Pancreas (tissue), 10 donors: ENCODE results near the gene PCDH15. TPM values are rescaled to one million over a fixed set of nuclear protein-coding genes. Genes with fewer than 3 reads are reported as not detected.

Experiments
- ATAC-seq, 4 donors: fragments of 200-7000 bp; cut with Tn5 transposase; one replicate each; pipeline versions ENCODE4 v1.8.0 to v1.9.1; 2020; ENCODE audit warnings: mild to moderate bottlenecking in 4 of 4, moderate library complexity in 4 of 4
- DNase-seq, 6 donors: peaks; one replicate each; pipeline ENCODE4 v3.0.0-alpha.2; 2020
- FAIRE-seq: peaks from 2 replicates; lab custom pipeline; 2012; peaks lifted over from hg19 to GRCh38; lab: Jason Lieb, UNC
- H3K27ac ChIP-seq, 4 donors: fragments of 200-600 bp; sonication (generic); 1 replicate in 3 of 4; 2 replicates in 1 of 4; pipeline versions ENCODE4 v1.5.0 to v1.8.0; 2020
- H3K27me3 ChIP-seq, 4 donors: fragments of 200-600 bp; one replicate each; pipeline ENCODE4 v1.8.0; 2021
- H3K36me3 ChIP-seq, 3 donors: fragments of 200-600 bp; sonication (generic) in 1 of 3; one replicate each; pipeline versions ENCODE4 v1.5.0 to v1.8.0; 2020 to 2021
- H3K4me1 ChIP-seq, 3 donors: fragments of 200-600 bp; one replicate each; pipeline ENCODE4 v1.8.0; 2021
- H3K4me3 ChIP-seq, 4 donors: fragments of 200-600 bp; sonication (generic) in 2 of 4; one replicate each; pipeline versions ENCODE4 v1.5.0 to v1.8.0; 2020 to 2021
- H3K9me3 ChIP-seq, 4 donors: fragments of 200-600 bp; one replicate each; pipeline ENCODE4 v1.8.0; 2021
- CTCF ChIP-seq, 4 donors: fragments of 200-600 bp; sonication (generic) in 3 of 4; IDR thresholded peaks; one replicate each; pipeline versions ENCODE4 v1.5.0 to v1.8.0; 2021; ENCODE audit warnings: antibody characterized with exemption in 4 of 4
- WGBS, 2 donors: extraction: QIAGEN DNeasy Blood & Tissue Kit; methylation state at CpG; one replicate each; pipeline ENCODE4 v1.1.7; 2013; 5-methylcytosine and 5-hydroxymethylcytosine counted together
- intact Hi-C, 3 donors: fragments of 100-400 bp; cut with DNase I; formaldehyde crosslinking; loops; one replicate each; pipeline versions ENCODE4 v1.11.1 to v1.14.2; 2022
- polyA plus RNA-seq, 2 donors: library from polyadenylated mRNA; stranded (reverse); fragments of 200-250 nt; gene quantifications; one replicate each; pipeline ENCODE4 v1.2.3, GENCODE V29; 2013
- total RNA-seq, 6 donors: library from RNA; stranded (reverse); fragmentation: NEBNext Ultra II Directional in 4 of 6; extraction: Animal tissue kit (Norgen Biotek cat#: 25700) in 4 of 6; gene quantifications; one replicate each; pipeline versions ENCODE4 v1.2.1 to v1.2.4, GENCODE V29; 2021 to 2023
- donor health status: healthy with polysubstance abuse.
- donor health status: DM: no; HTN: no; CAD: no; lungs with moderate emphysema.
- donor health status: DM: no; HTN: no; CAD: no.
- donor health status: control.
- donor health status: control.
- donor health status: Bipolar disorder and iron deficiency.
- donor health status: DM: yes; HTN: yes; CAD: no.
- donor health status: DM: no; HTN: no; CAD: no.
- donor health status: DM: no; HTN: no; CAD: no.
- donor health status: DM: yes; HTN: yes; CAD: no.

Gene PCDH15
- total and polyA plus RNA-seq, 8 donors: 0.31 TPM; not detected in 7

- Histone ChIP-seq H3K4me1 (no peaks in the 10 kb centered on the region), H3K4me3 (no peak overlapping the region), H3K27me3 (no peaks in the 10 kb centered on the region), H3K27ac (no peak overlapping the region), H3K36me3 (no peaks in the 10 kb centered on the region), H3K9me3 (no peaks in the 10 kb centered on the region)
- TF ChIP-seq CTCF (IDR thresholded peaks at IDR 0.05): no peak
- intact Hi-C loops: no loop called here
- no peak for ATAC-seq
- DNase-seq: no peak
- FAIRE-seq: no peak
Measured at GRCh38 chr10:54665095-54665494, 135.9 kb downstream of the PCDH15 start.

GRCh38 chr10:54660397-54660796 is 140.6 kb downstream of the PCDH15 start:
- Histone ChIP-seq H3K27me3 (no peaks in the 10 kb centered on the region), H3K9me3 (no peaks in the 10 kb centered on the region), H3K27ac (no peak overlapping the region), H3K4me3 (no peak overlapping the region), H3K36me3 (no peaks in the 10 kb centered on the region), H3K4me1 (no peaks in the 10 kb centered on the region)
- FAIRE-seq (no peak), DNase-seq (no peak), ATAC-seq (no peak)
- TF ChIP-seq CTCF (IDR thresholded peaks at IDR 0.05): no peak
- intact Hi-C loops: no loop called here

- WGBS, 2 donors: 93 to 95% methylated on average over 2 of the region's 2 CpGs
- no peak for TF ChIP-seq CTCF (IDR thresholded peaks at IDR 0.05)
- intact Hi-C loops: no loop called here
- Histone ChIP-seq H3K36me3 (no peaks in the 10 kb centered on the region), H3K27me3 (no peaks in the 10 kb centered on the region), H3K4me1 (no peaks in the 10 kb centered on the region), H3K9me3 (no peaks in the 10 kb centered on the region), H3K4me3 (no peak overlapping the region), H3K27ac (no peak overlapping the region)
- no peak for ATAC-seq
- no peak for FAIRE-seq
- DNase-seq: peak in 1 of 6 donors; percentile 17
Measured at GRCh38 chr10:54656643-54657042, 144.4 kb downstream of the PCDH15 start.

- 42 to 68% methylated on average over 2 of the region's 2 CpGs for WGBS, 2 donors
- FAIRE-seq (no peak), ATAC-seq (no peak), DNase-seq (no peak)
- TF ChIP-seq CTCF (IDR thresholded peaks at IDR 0.05): no peak
- intact Hi-C loops: no loop called here
- Histone ChIP-seq H3K4me3 (no peak overlapping the region), H3K4me1 (no peaks in the 10 kb centered on the region), H3K36me3 (no peaks in the 10 kb centered on the region), H3K9me3 (no peaks in the 10 kb centered on the region), H3K27me3 (no peaks in the 10 kb centered on the region), H3K27ac (no peak overlapping the region)
Measured at GRCh38 chr10:54653518-54653917, 147.5 kb downstream of the PCDH15 start.

- no peak for TF ChIP-seq CTCF (IDR thresholded peaks at IDR 0.05)
- Histone ChIP-seq H3K27ac (no peak overlapping the region), H3K27me3 (no peaks in the 10 kb centered on the region), H3K4me1 (no peaks in the 10 kb centered on the region), H3K36me3 (no peaks in the 10 kb centered on the region), H3K4me3 (no peak overlapping the region), H3K9me3 (no peaks in the 10 kb centered on the region)
- FAIRE-seq (no peak), DNase-seq (no peak), ATAC-seq (no peak)
- WGBS, 2 donors: 63 to 70% methylated on average over 2 of the region's 2 CpGs
- intact Hi-C loops: no loop called here
Measured at GRCh38 chr10:54650547-54650946, 150.5 kb downstream of the PCDH15 start.
